HEK293 (cell line): ENCODE results near the gene ECE1.

Experiments
- CTCF ChIA-PET: fragments of 350-600 bp; formaldehyde crosslinking; extraction: SDS; loops from one replicate; lab custom pipeline; 2021; ENCODE audit warnings: antibody characterized with exemption; lab: Yijun Ruan, JAX
- POLR2A ChIA-PET: fragments of 300-600 bp; formaldehyde crosslinking; extraction: SDS; loops from one replicate; lab custom pipeline; 2020; ENCODE audit warnings: antibody characterized with exemption, inconsistent platforms; lab: Yijun Ruan, JAX
- H3K27ac ChIP-seq: fragments of 200-500 bp; sonication (Bioruptor generic); 2 replicates; pipeline ENCODE4 v1.5.1; 2014; ENCODE audit warnings: low read depth, low read length, control low read depth, inconsistent platforms; ENCODE audit errors: extremely low read depth
- H3K36me3 ChIP-seq, 2 experiments: fragments of 200-500 bp in 1 of 2; sonication (Bioruptor generic) in 1 of 2; 1 replicate in 1 of 2; 2 replicates in 1 of 2; pipeline ENCODE4 v1.5.1; 2014 to 2017; ENCODE audit warnings: inconsistent platforms in 2 of 2, low read length in 2 of 2; ENCODE audit not compliant: control insufficient read depth in 2 of 2, insufficient read depth in 1 of 2
- H3K4me1 ChIP-seq: fragments of 200-500 bp; sonication (Bioruptor generic); 2 replicates; pipeline ENCODE4 v1.5.1; 2014; ENCODE audit warnings: mild to moderate bottlenecking, low read length, inconsistent platforms; ENCODE audit not compliant: control insufficient read depth, insufficient read depth
- H3K4me3 ChIP-seq: 2 replicates; pipeline ENCODE4 v1.5.1; 2011; ENCODE audit warnings: low read depth, mild to moderate bottlenecking, control low read depth, low read length, moderate library complexity
- H3K9me3 ChIP-seq: fragments of 200-500 bp; sonication (Bioruptor generic); 2 replicates; pipeline ENCODE4 v1.5.1; 2014; ENCODE audit warnings: low read depth, low read length, inconsistent platforms; ENCODE audit not compliant: control insufficient read depth, insufficient read depth
- BCL11B ChIP-seq: fragments of 450-650 bp; formaldehyde crosslinking; IDR thresholded peaks from 2 replicates; pipeline ENCODE4 v1.5.1; 2016; ENCODE audit warnings: low read depth, missing biosample characterization, missing genetic modification characterization
- EGR2 ChIP-seq: fragments of 450-650 bp; formaldehyde crosslinking; IDR thresholded peaks from 2 replicates; pipeline ENCODE4 v1.5.1; 2016; ENCODE audit warnings: low read depth, missing biosample characterization, missing genetic modification characterization
- HOXC10 ChIP-seq: sonication (generic); formaldehyde crosslinking; IDR thresholded peaks from 2 replicates; pipeline ENCODE4 v1.8.1; 2023; ENCODE audit warnings: mild to moderate bottlenecking, missing genetic modification reagents
- KLF10 ChIP-seq: fragments of 450-650 bp; IDR thresholded peaks from 2 replicates; pipeline ENCODE4 v1.5.1; 2018; ENCODE audit warnings: missing biosample characterization, mild to moderate bottlenecking, missing genetic modification characterization
- MEIS1 ChIP-seq: sonication (generic); formaldehyde crosslinking; IDR thresholded peaks from 2 replicates; pipeline ENCODE4 v1.8.1; 2022; ENCODE audit warnings: missing genetic modification reagents, mild to moderate bottlenecking, borderline replicate concordance
- MYNN ChIP-seq: fragments of 450-650 bp; formaldehyde crosslinking; IDR thresholded peaks from 2 replicates; pipeline ENCODE4 v1.5.1; 2016; ENCODE audit warnings: missing biosample characterization, missing genetic modification characterization, borderline replicate concordance
- MZF1 ChIP-seq: fragments of 450-650 bp; formaldehyde crosslinking; IDR thresholded peaks from 2 replicates; pipeline ENCODE4 v1.5.1; 2017; ENCODE audit warnings: missing biosample characterization, missing genetic modification characterization, borderline replicate concordance
- REPIN1 ChIP-seq: fragments of 450-650 bp; formaldehyde crosslinking; IDR thresholded peaks from 2 replicates; pipeline ENCODE4 v1.5.1; 2017; ENCODE audit warnings: missing biosample characterization, missing genetic modification characterization, low read depth
- ZNF211 ChIP-seq: fragments of 450-650 bp; formaldehyde crosslinking; IDR thresholded peaks from 2 replicates; pipeline ENCODE4 v1.5.1; 2016; ENCODE audit warnings: low read depth, missing biosample characterization, missing genetic modification characterization
- ZNF366 ChIP-seq: fragments of 450-650 bp; formaldehyde crosslinking; conservative IDR thresholded peaks from 2 replicates; pipeline ENCODE4 v1.5.1; 2016; ENCODE audit warnings: missing biosample characterization, missing genetic modification characterization
- ZNF521 ChIP-seq: fragments of 450-650 bp; formaldehyde crosslinking; IDR thresholded peaks from 2 replicates; pipeline ENCODE4 v1.5.1; 2017; ENCODE audit warnings: missing biosample characterization, mild to moderate bottlenecking, missing genetic modification characterization
- ZNF529 ChIP-seq: fragments of 450-650 bp; formaldehyde crosslinking; IDR thresholded peaks from 2 replicates; pipeline ENCODE4 v1.5.1; 2017; ENCODE audit warnings: missing genetic modification characterization, missing biosample characterization; ENCODE audit not compliant: insufficient replicate concordance
- ZNF544 ChIP-seq: fragments of 450-650 bp; formaldehyde crosslinking; IDR thresholded peaks from 2 replicates; pipeline ENCODE4 v1.5.0; 2017; ENCODE audit warnings: missing biosample characterization, missing genetic modification characterization
- ZNF571 ChIP-seq: fragments of 450-650 bp; formaldehyde crosslinking; IDR thresholded peaks from 2 replicates; pipeline ENCODE4 v1.5.0; 2017; ENCODE audit warnings: missing biosample characterization, missing genetic modification characterization
- ZNF747 ChIP-seq: fragments of 450-650 bp; formaldehyde crosslinking; IDR thresholded peaks from 2 replicates; pipeline ENCODE4 v1.5.1; 2016; ENCODE audit warnings: missing biosample characterization, missing genetic modification characterization
- TF ChIP-seq, protein P1 (sequence below): fragments of 450-650 bp; formaldehyde crosslinking; IDR thresholded peaks from 2 replicates; pipeline ENCODE4 v1.5.1; 2016; ENCODE audit warnings: missing biosample characterization, missing genetic modification characterization
- TF ChIP-seq, protein P2 (sequence below): fragments of 450-650 bp; formaldehyde crosslinking; IDR thresholded peaks from 2 replicates; pipeline ENCODE4 v1.5.1; 2016; ENCODE audit warnings: missing biosample characterization, missing genetic modification characterization
- TF ChIP-seq, protein P3 (sequence below): fragments of 450-650 bp; formaldehyde crosslinking; IDR thresholded peaks from 2 replicates; pipeline ENCODE4 v1.5.1; 2016; ENCODE audit warnings: missing biosample characterization, missing genetic modification characterization, borderline replicate concordance
- TF ChIP-seq, protein P4 (sequence below): fragments of 450-650 bp; formaldehyde crosslinking; IDR thresholded peaks from 2 replicates; pipeline ENCODE4 v1.5.1; 2016; ENCODE audit warnings: missing biosample characterization, missing genetic modification characterization
- TF ChIP-seq, protein P5 (sequence below): fragments of 450-650 bp; formaldehyde crosslinking; IDR thresholded peaks from 2 replicates; pipeline ENCODE4 v1.5.1; 2016; ENCODE audit warnings: missing biosample characterization, missing genetic modification characterization

ECE1 gene

DNA sequence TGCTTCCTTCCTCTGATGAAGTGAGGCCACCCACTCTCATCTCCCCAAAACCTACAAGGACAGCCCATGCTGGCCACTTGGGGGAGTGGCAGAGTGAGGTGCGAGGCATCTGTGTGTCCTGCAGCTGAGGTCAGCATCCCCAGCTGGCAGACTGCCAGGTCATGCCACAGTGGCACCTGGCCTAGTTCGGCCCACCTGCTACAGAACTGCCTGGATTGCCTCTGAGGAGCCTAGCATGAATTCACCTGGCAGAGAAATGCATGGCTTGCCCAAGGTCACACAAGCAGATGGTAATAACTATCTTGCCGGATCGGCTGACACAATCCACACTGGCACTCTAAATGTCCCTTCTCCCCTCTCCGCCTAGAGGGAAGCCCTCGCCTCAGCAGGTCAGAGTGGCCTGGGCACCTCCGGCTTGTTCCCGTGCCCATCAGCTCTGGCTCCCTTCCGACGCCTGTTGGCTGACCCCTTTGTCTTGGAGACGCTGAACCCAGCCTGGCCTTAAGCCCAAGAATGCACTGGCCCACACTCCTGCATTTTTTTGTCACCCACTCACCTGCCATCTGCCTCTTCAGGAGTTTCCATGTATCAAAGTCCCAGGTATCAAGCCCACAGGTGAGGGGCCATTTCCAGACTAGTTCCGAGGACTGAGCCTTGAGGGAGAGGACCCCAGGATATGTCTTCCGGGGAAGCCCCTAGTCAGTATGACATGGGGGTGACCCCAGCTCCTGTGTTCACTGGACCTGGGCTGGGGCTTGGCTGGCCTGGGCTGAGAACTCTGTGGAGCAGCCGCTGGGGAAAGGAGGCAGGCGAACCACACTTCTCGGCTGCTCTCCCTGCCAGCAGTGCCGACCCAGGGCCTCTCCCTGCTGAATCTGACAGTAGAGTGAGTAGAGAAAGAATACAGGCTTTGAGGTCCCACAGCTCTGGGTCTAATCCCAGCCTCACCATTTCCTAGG is 21.7 kb downstream of the ECE1 start:
- no peaks in the 10 kb centered on the region for H3K4me1 ChIP-seq
- ChIA-PET CTCF (interaction anchor here (0.6 to 7.1 kb wide), 14 partner anchors 10 to 101 kb away, joined by 4 to 142 read pairs (median 17); partner anchors contain the start of gene ECE1), POLR2A (interaction anchor here (1.2 kb wide), 1 partner anchor 8 kb away, joined by 3 read pairs; no protein-coding TSS in a partner anchor)
- no peak for TF ChIP-seq EGR2 (tag by site-specific recombination)
- TF ChIP-seq HOXC10 (CRISPR knock-in tag): no peak
- no peak for TF ChIP-seq ZNF571 (tag by site-specific recombination)
- TF ChIP-seq ZNF366 (tag by site-specific recombination): no peak
- TF ChIP-seq, protein P1, sequence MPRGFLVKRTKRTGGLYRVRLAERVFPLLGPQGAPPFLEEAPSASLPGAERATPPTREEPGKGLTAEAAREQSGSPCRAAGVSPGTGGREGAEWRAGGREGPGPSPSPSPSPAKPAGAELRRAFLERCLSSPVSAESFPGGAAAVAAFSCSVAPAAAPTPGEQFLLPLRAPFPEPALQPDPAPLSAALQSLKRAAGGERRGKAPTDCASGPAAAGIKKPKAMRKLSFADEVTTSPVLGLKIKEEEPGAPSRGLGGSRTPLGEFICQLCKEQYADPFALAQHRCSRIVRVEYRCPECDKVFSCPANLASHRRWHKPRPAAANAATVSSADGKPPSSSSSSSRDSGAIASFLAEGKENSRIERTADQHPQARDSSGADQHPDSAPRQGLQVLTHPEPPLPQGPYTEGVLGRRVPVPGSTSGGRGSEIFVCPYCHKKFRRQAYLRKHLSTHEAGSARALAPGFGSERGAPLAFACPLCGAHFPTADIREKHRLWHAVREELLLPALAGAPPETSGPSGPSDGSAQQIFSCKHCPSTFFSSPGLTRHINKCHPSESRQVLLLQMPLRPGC (tag by site-specific recombination): no peak
- TF ChIP-seq ZNF747 (tag by site-specific recombination): no peak
- no peak for TF ChIP-seq ZNF211
- TF ChIP-seq, protein P2, sequence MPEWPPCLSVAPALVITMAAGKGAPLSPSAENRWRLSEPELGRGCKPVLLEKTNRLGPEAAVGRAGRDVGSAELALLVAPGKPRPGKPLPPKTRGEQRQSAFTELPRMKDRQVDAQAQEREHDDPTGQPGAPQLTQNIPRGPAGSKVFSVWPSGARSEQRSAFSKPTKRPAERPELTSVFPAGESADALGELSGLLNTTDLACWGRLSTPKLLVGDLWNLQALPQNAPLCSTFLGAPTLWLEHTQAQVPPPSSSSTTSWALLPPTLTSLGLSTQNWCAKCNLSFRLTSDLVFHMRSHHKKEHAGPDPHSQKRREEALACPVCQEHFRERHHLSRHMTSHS: no peak
- no peak for TF ChIP-seq REPIN1 (tag by site-specific recombination)
- TF ChIP-seq KLF10 (tag by site-specific recombination): no peak
- TF ChIP-seq MZF1 (tag by site-specific recombination): no peak
- TF ChIP-seq MYNN (tag by site-specific recombination): no peak
- TF ChIP-seq, protein P3, sequence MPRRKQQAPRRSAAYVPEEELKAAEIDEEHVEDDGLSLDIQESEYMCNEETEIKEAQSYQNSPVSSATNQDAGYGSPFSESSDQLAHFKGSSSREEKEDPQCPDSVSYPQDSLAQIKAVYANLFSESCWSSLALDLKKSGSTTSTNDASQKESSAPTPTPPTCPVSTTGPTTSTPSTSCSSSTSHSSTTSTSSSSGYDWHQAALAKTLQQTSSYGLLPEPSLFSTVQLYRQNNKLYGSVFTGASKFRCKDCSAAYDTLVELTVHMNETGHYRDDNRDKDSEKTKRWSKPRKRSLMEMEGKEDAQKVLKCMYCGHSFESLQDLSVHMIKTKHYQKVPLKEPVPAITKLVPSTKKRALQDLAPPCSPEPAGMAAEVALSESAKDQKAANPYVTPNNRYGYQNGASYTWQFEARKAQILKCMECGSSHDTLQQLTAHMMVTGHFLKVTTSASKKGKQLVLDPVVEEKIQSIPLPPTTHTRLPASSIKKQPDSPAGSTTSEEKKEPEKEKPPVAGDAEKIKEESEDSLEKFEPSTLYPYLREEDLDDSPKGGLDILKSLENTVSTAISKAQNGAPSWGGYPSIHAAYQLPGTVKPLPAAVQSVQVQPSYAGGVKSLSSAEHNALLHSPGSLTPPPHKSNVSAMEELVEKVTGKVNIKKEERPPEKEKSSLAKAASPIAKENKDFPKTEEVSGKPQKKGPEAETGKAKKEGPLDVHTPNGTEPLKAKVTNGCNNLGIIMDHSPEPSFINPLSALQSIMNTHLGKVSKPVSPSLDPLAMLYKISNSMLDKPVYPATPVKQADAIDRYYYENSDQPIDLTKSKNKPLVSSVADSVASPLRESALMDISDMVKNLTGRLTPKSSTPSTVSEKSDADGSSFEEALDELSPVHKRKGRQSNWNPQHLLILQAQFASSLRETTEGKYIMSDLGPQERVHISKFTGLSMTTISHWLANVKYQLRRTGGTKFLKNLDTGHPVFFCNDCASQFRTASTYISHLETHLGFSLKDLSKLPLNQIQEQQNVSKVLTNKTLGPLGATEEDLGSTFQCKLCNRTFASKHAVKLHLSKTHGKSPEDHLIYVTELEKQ (tag by site-specific recombination): no peak
- TF ChIP-seq BCL11B: no peak
- no peaks in the 10 kb centered on the region for H3K9me3 ChIP-seq
- no peak overlapping the region for H3K27ac ChIP-seq
- H3K4me3 ChIP-seq: no peak overlapping the region
- peaks cover 0 to 57% of the 10 kb centered on the region in 2 experiments; a peak in 1 of 3 replicates for H3K36me3 ChIP-seq

DNA sequence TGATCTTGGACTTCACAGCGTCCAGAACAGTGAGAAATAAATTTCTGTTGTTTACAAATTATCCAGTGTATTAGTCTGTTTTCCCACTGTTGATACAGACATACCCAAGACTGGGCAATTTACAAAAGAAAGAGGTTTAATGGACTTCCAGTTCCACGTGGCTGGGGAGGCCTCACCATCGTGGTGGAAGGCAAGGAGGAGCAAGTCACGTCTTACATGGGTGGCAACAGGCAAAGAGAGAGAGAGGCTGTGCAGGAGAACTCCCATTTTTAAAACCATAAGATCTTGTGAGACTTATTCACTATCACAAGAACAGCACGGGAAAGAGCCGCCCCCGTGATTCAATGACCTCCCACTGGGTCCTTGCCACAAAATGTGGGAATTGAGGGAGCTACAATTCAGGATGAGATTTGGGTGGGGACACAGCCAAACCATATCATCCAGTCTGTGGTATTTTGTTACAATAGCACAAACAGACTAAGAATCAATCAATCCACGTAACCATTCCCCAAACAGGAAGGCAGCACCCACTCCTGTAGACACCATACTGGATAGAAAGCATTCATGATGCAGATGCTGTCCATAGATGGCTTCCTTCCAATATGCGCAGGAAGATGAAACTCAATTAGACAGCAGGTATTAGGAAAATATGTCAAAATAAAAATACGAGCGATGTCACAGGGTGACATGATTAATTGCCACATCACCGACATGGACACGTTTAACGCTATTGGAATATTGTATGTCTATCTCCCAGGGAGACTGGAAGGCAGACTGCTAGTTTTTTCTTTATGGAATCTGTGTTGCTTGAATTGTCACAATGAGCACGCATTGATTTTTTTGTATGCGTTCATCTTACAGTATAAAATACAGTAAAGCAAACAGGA is 22.8 kb downstream of the ECE1 start:
- peaks cover 0 to 48% of the 10 kb centered on the region in 2 experiments; a peak in 1 of 3 replicates for H3K36me3 ChIP-seq
- POLR2A ChIA-PET: interaction anchor here (1.2 kb wide), 1 partner anchor 10 kb away, joined by 3 read pairs; no protein-coding TSS in a partner anchor
- H3K27ac ChIP-seq: no peak overlapping the region
- H3K4me1 ChIP-seq: no peaks in the 10 kb centered on the region; the same call in 1 of the 2 replicates
- CTCF ChIA-PET: interaction anchor here (4.2 to 7.1 kb wide), 2 partner anchors 10 to 12 kb away, joined by 40 to 142 read pairs; no protein-coding TSS in a partner anchor
- no peak overlapping the region for H3K4me3 ChIP-seq
- no peaks in the 10 kb centered on the region for H3K9me3 ChIP-seq
- TF ChIP-seq MYNN (tag by site-specific recombination) (no peak), MEIS1 (no peak), ZNF529 (tag by site-specific recombination) (no peak), ZNF544 (no peak), ZNF521 (tag by site-specific recombination) (no peak)
- TF ChIP-seq, protein P4, sequence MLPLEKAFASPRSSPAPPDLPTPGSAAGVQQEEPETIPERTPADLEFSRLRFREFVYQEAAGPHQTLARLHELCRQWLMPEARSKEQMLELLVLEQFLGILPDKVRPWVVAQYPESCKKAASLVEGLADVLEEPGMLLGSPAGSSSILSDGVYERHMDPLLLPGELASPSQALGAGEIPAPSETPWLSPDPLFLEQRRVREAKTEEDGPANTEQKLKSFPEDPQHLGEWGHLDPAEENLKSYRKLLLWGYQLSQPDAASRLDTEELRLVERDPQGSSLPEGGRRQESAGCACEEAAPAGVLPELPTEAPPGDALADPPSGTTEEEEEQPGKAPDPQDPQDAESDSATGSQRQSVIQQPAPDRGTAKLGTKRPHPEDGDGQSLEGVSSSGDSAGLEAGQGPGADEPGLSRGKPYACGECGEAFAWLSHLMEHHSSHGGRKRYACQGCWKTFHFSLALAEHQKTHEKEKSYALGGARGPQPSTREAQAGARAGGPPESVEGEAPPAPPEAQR (tag by site-specific recombination): no peak
- TF ChIP-seq, protein P5, sequence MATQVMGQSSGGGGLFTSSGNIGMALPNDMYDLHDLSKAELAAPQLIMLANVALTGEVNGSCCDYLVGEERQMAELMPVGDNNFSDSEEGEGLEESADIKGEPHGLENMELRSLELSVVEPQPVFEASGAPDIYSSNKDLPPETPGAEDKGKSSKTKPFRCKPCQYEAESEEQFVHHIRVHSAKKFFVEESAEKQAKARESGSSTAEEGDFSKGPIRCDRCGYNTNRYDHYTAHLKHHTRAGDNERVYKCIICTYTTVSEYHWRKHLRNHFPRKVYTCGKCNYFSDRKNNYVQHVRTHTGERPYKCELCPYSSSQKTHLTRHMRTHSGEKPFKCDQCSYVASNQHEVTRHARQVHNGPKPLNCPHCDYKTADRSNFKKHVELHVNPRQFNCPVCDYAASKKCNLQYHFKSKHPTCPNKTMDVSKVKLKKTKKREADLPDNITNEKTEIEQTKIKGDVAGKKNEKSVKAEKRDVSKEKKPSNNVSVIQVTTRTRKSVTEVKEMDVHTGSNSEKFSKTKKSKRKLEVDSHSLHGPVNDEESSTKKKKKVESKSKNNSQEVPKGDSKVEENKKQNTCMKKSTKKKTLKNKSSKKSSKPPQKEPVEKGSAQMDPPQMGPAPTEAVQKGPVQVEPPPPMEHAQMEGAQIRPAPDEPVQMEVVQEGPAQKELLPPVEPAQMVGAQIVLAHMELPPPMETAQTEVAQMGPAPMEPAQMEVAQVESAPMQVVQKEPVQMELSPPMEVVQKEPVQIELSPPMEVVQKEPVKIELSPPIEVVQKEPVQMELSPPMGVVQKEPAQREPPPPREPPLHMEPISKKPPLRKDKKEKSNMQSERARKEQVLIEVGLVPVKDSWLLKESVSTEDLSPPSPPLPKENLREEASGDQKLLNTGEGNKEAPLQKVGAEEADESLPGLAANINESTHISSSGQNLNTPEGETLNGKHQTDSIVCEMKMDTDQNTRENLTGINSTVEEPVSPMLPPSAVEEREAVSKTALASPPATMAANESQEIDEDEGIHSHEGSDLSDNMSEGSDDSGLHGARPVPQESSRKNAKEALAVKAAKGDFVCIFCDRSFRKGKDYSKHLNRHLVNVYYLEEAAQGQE (tag by site-specific recombination): no peak
- TF ChIP-seq, all 188 proteins: peak for 0
